GM21447 (cell line): ENCODE results near the gene ZDHHC11.

Experiments used
- ATAC-seq: cut with Tn5 transposase; IDR thresholded peaks from one replicate; pipeline ENCODE4 v1.9.1; 2021; ENCODE audit not compliant: unreplicated experiment

ZDHHC11 gene

GRCh38 chr5:850511-851006, at the start of gene ZDHHC11:
TSS of gene ZDHHC11 (minus strand) at chr5:850986. CDS start at chr5:850602, 384 bp downstream.
- ATAC-seq = no peak

GRCh38 chr5:893711-894110, 42.9 kb upstream of the ZDHHC11 start:
- no peak for ATAC-seq

GRCh38 chr5:893137-893506, 42.3 kb upstream of the ZDHHC11 start:
- peak; percentile 27 for ATAC-seq

- peak; percentile 93 for ATAC-seq
These were observed 41.8 kb upstream of the ZDHHC11 start, which contains the start of the genes BRD9 and TRIP13 for GRCh38 chr5:892394-893136. TSS of gene BRD9 (minus strand) at chr5:892801. CDS start at chr5:892657, 144 bp downstream. TSS of gene TRIP13 (plus strand) at chr5:892884. CDS start at chr5:892999, 115 bp downstream.

GRCh38 chr5:891837-892393, 41.1 kb upstream of the ZDHHC11 start:
- ATAC-seq = peak; percentile 14

GRCh38 chr5:891117-891836, 40.5 kb upstream of the ZDHHC11 start:
- no peak for ATAC-seq

GRCh38 chr5:889075-889710, 38.4 kb upstream of the ZDHHC11 start:
- no peak for ATAC-seq

- ATAC-seq = no peak
These were observed 37.9 kb upstream of the ZDHHC11 start for GRCh38 chr5:888638-889035.

- ATAC-seq = no peak
These were observed 37.3 kb upstream of the ZDHHC11 start for GRCh38 chr5:887947-888637.

GRCh38 chr5:886716-887325, 36.0 kb upstream of the ZDHHC11 start:
- ATAC-seq = no peak

GRCh38 chr5:886036-886435, 35.2 kb upstream of the ZDHHC11 start:
- ATAC-seq = no peak

GRCh38 chr5:885529-885928, 34.7 kb upstream of the ZDHHC11 start:
- no peak for ATAC-seq

GRCh38 chr5:885127-885442, 34.3 kb upstream of the ZDHHC11 start:
- ATAC-seq = no peak

- no peak for ATAC-seq
These were observed 33.8 kb upstream of the ZDHHC11 start for GRCh38 chr5:884345-885126.

GRCh38 chr5:883475-884181, 32.8 kb upstream of the ZDHHC11 start:
- no peak for ATAC-seq

GRCh38 chr5:882253-883183, 31.7 kb upstream of the ZDHHC11 start:
- no peak for ATAC-seq

- no peak for ATAC-seq
These were observed 30.8 kb upstream of the ZDHHC11 start for GRCh38 chr5:881551-881935.
